Endothelial cell of umbilical vein (primary cell): Measurements from ENCODE around the gene CHRNA3. TPM values are rescaled to one million over a fixed set of nuclear protein-coding genes. Genes with fewer than 3 reads are reported as not detected.

ENCODE experiments used
- BruUV-seq: library from RNA; stranded (reverse); fragments of 400-500 nt; replicated peaks from 2 replicates; lab custom pipeline; 2021; lab: Mats Ljungman, UMichigan
- CTCF ChIA-PET: fragments of 300-600, 350-600 bp; sonication (Branson Sonifier 250); formaldehyde crosslinking; loops from one replicate; lab custom pipeline; 2021; ENCODE audit warnings: antibody characterized with exemption, inconsistent platforms; lab: Charles Lee
- POLR2A ChIA-PET: fragments of 300-600, 350-600 bp; sonication (Branson Sonifier 250); formaldehyde crosslinking; loops from one replicate; lab custom pipeline; 2021; ENCODE audit warnings: antibody characterized with exemption, inconsistent platforms; lab: Charles Lee
- DNase-seq: peaks from one replicate; pipeline ENCODE4 v3.0.0-alpha.2; 2011; ENCODE audit warnings: low read depth, low spot score
- FAIRE-seq: peaks from 2 replicates; lab custom pipeline; 2011; peaks lifted over from hg19 to GRCh38; lab: Jason Lieb, UNC
- H2AFZ ChIP-seq: 2 replicates; pipeline ENCODE4 v1.6.0; 2012; ENCODE audit warnings: low read depth, low read length, control low read depth, inconsistent platforms
- H3K27ac ChIP-seq: 2 replicates; pipeline ENCODE4 v1.5.1; 2011; ENCODE audit warnings: low read depth, mild to moderate bottlenecking, control low read depth, low read length, moderate library complexity; ENCODE audit not compliant: insufficient read depth
- H3K27me3 ChIP-seq, 2 experiments: 2 replicates each; pipeline versions ENCODE4 v1.6.0 to v1.6.1; 2011; ENCODE audit warnings: low read length in 2 of 2, mixed read lengths in 1 of 2; ENCODE audit not compliant: control insufficient read depth in 2 of 2, insufficient read depth in 2 of 2
- H3K36me3 ChIP-seq, 2 experiments: 2 replicates in 1 of 2; 3 replicates in 1 of 2; pipeline ENCODE4 v1.5.1; 2011; ENCODE audit warnings: low read length in 2 of 2, mild to moderate bottlenecking in 1 of 2, moderate library complexity in 1 of 2; ENCODE audit not compliant: control insufficient read depth in 2 of 2, insufficient read depth in 2 of 2; ENCODE audit errors: extremely low read depth in 1 of 2
- H3K4me1 ChIP-seq: 3 replicates; pipeline ENCODE4 v1.5.1; 2011; ENCODE audit warnings: mild to moderate bottlenecking, low read length; ENCODE audit not compliant: control insufficient read depth, insufficient read depth; ENCODE audit errors: extremely low read depth
- H3K4me2 ChIP-seq: 2 replicates; pipeline ENCODE4 v1.6.1; 2011; ENCODE audit warnings: low read length, control low read depth, mixed read lengths; ENCODE audit not compliant: insufficient read depth
- H3K4me3 ChIP-seq, 3 experiments: fragments of 200-600 bp in 1 of 3; sonication (generic), shearing (Covaris generic) in 1 of 3; replicated peaks in 1 of 3; 2 replicates each; pipeline ENCODE4 v1.5.1; 2011 to 2016; ENCODE audit warnings: control low read depth in 3 of 3, low read length in 3 of 3, mild to moderate bottlenecking in 2 of 3, inconsistent platforms in 1 of 3, low read depth in 1 of 3, moderate library complexity in 1 of 3; ENCODE audit not compliant: insufficient read depth in 1 of 3
- H3K79me2 ChIP-seq: 2 replicates; pipeline ENCODE4 v1.6.0; 2012; ENCODE audit warnings: low read length, inconsistent platforms; ENCODE audit not compliant: control insufficient read depth, insufficient read depth
- H3K9ac ChIP-seq: replicated peaks from 2 replicates; pipeline ENCODE3; 2011; ENCODE audit warnings: low read length, control low read depth; ENCODE audit not compliant: insufficient read depth; ENCODE audit errors: extremely low read depth
- H3K9me1 ChIP-seq: replicated peaks from 3 replicates; pipeline ENCODE4 v1.6.0; 2011; ENCODE audit warnings: mild to moderate bottlenecking, low read length; ENCODE audit not compliant: control insufficient read depth, insufficient read depth; ENCODE audit errors: extremely low read depth
- H3K9me3 ChIP-seq: replicated peaks from 2 replicates; pipeline ENCODE4 v1.5.1; 2012; ENCODE audit warnings: low read length, inconsistent platforms; ENCODE audit not compliant: control insufficient read depth, insufficient read depth
- H4K20me1 ChIP-seq: replicated peaks from 2 replicates; pipeline ENCODE3; 2011; ENCODE audit warnings: mild to moderate bottlenecking, low read length; ENCODE audit not compliant: control insufficient read depth, insufficient read depth; ENCODE audit errors: extremely low read depth
- EZH2 ChIP-seq: IDR thresholded peaks from 2 replicates; pipeline ENCODE4 v1.6.1; 2012; ENCODE audit warnings: borderline replicate concordance, low read depth, mild to moderate bottlenecking, moderate library complexity, low read length, inconsistent platforms; ENCODE audit not compliant: severe bottlenecking
- FOS ChIP-seq: IDR thresholded peaks from 2 replicates; pipeline ENCODE4 v1.6.1; 2011; ENCODE audit warnings: mild to moderate bottlenecking, low read length, moderate library complexity, borderline replicate concordance; ENCODE audit not compliant: insufficient read depth
- GATA2 ChIP-seq: IDR thresholded peaks from 2 replicates; pipeline ENCODE4 v1.7.0; 2011; ENCODE audit warnings: low read depth, mild to moderate bottlenecking, moderate library complexity, mixed read lengths, low read length; ENCODE audit not compliant: insufficient read length, insufficient read depth
- JUN ChIP-seq: IDR thresholded peaks from 2 replicates; pipeline ENCODE4 v1.6.1; 2011; ENCODE audit warnings: borderline replicate concordance, low read depth; ENCODE audit not compliant: insufficient read length, insufficient read depth
- MYC ChIP-seq: IDR thresholded peaks from one replicate; pipeline ENCODE4 v1.6.1; 2011; ENCODE audit warnings: mild to moderate bottlenecking, low read depth, low read length
- POLR2A ChIP-seq: IDR thresholded peaks from 2 replicates; pipeline ENCODE4 v1.6.1; 2012; ENCODE audit warnings: low read depth, mild to moderate bottlenecking, control low read depth, low read length
- POLR2AphosphoS5 ChIP-seq: IDR thresholded peaks from 2 replicates; pipeline ENCODE4 v1.6.1; 2012; ENCODE audit warnings: low read depth, mild to moderate bottlenecking, control low read depth, low read length, moderate library complexity; ENCODE audit not compliant: insufficient read depth
- dilution Hi-C: fragments of 300-500 bp; cut with MboI; formaldehyde crosslinking; loops from one replicate; pipeline ENCODE4 v1.15.0; 2019; ENCODE audit warnings: low sequenced_read_pairs; ENCODE audit not compliant: extremely low pct_ligation_motif_present
- intact Hi-C: fragments of 100-400 bp; cut with micrococcal nuclease; formaldehyde crosslinking; loops from one replicate; pipeline ENCODE4 v1.10.0; 2022
- polyA plus RNA-seq, 4 experiments: library from polyadenylated mRNA; depleted of rRNA in 3 of 4; stranded (reverse) in 3 of 4; unstranded in 1 of 4; fragments of >200 nt; gene quantifications; 2 replicates each; pipeline versions ENCODE4 v1.2.1 to v1.2.3, GENCODE V29; 2011 to 2012; ENCODE audit warnings: missing spikeins in 1 of 4
- small RNA-seq: library from RNA; depleted of rRNA; stranded (forward); fragments of <200 nt; gene quantifications from one replicate; pipeline ENCODE3, GENCODE V24; 2012; ENCODE audit warnings: low replicate concordance, low read depth; ENCODE audit not compliant: insufficient read depth, insufficient read length
- total RNA-seq: library from RNA; stranded (reverse); gene quantifications from 2 replicates; pipeline ENCODE4 v1.2.3, GENCODE V29; 2021
- TF ChIP-seq, protein P1 (sequence below), 2 donors: IDR thresholded peaks; 1 replicate in 1 of 2; 2 replicates in 1 of 2; pipeline ENCODE4 v1.5.1; 2011; ENCODE audit warnings: low read length in 2 of 2, mild to moderate bottlenecking in 2 of 2, moderate library complexity in 2 of 2, control low read depth in 1 of 2, inconsistent platforms in 1 of 2, low read depth in 1 of 2; ENCODE audit not compliant: insufficient read depth in 1 of 2; ENCODE audit errors: extremely low read depth in 1 of 2
- TF ChIP-seq, protein P2 (sequence below): IDR thresholded peaks from 2 replicates; pipeline ENCODE4 v1.6.1; 2011; ENCODE audit not compliant: insufficient read depth, insufficient read length

The CHRNA3 gene
- total and polyA plus RNA-seq, 2 donors (not counting 3 experiments of a cell fraction or from before 2014, with no cell fraction given): not detected

- TF ChIP-seq JUN (no peak), POLR2AphosphoS5 (no peak), POLR2A (no peak), MYC (no peak), FOS (no peak), GATA2 (no peak), EZH2 (no peak)
- TF ChIP-seq, protein P1, sequence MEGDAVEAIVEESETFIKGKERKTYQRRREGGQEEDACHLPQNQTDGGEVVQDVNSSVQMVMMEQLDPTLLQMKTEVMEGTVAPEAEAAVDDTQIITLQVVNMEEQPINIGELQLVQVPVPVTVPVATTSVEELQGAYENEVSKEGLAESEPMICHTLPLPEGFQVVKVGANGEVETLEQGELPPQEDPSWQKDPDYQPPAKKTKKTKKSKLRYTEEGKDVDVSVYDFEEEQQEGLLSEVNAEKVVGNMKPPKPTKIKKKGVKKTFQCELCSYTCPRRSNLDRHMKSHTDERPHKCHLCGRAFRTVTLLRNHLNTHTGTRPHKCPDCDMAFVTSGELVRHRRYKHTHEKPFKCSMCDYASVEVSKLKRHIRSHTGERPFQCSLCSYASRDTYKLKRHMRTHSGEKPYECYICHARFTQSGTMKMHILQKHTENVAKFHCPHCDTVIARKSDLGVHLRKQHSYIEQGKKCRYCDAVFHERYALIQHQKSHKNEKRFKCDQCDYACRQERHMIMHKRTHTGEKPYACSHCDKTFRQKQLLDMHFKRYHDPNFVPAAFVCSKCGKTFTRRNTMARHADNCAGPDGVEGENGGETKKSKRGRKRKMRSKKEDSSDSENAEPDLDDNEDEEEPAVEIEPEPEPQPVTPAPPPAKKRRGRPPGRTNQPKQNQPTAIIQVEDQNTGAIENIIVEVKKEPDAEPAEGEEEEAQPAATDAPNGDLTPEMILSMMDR (IDR thresholded peaks at IDR 0.05; ENCODE audit: extremely low read depth in 1 of 2, insufficient read depth in 1 of 2, low read depth in 1 of 2, low read length in 2 of 2): no peak
- TF ChIP-seq, protein P2, sequence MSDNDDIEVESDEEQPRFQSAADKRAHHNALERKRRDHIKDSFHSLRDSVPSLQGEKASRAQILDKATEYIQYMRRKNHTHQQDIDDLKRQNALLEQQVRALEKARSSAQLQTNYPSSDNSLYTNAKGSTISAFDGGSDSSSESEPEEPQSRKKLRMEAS: no peak
- no peak overlapping the region for H3K9ac ChIP-seq
- H3K4me2 ChIP-seq: no peak overlapping the region
- ChIA-PET POLR2A (interaction anchor here (1.0 kb wide), 1 partner anchor 15 kb away, joined by 5 read pairs; the partner anchor contains the start of gene CHRNA5), CTCF (interaction anchor here (1.1 to 1.2 kb wide), 2 partner anchors 9 to 15 kb away, joined by 5 read pairs; partner anchors contain the start of gene CHRNA5)
- no peaks in the 10 kb centered on the region for H3K9me1 ChIP-seq
- DNase-seq: no peak
- dilution Hi-C loops: no loop called here
- intact Hi-C loops: no loop called here
- no peaks in the 10 kb centered on the region for H3K79me2 ChIP-seq
- H3K27me3 ChIP-seq: no peaks in the 10 kb centered on the region
- FAIRE-seq: no peak
- H3K27ac ChIP-seq: no peak overlapping the region
- no peaks in the 10 kb centered on the region for H4K20me1 ChIP-seq
- BruUV-seq: no TSS peak
- H3K36me3 ChIP-seq: peaks cover 19% of the 10 kb centered on the region in 2 experiments
- H3K9me3 ChIP-seq: no peaks in the 10 kb centered on the region
- H2AFZ ChIP-seq: no peak overlapping the region
- no peaks in the 10 kb centered on the region for H3K4me1 ChIP-seq
- H3K4me3 ChIP-seq: no peak overlapping the region
Measured at GRCh38 chr15:78550194-78550593, 70.6 kb downstream of the CHRNA3 start.

Small RNAs within 50 kb of the gene (small RNA-seq; reads per million reads assigned to genes)
- not detected for gene AC067863.2

Other genes with a start within 250 kb of the CHRNA3 start
- 51.4 and 54.3 TPM in 2 replicates for gene IREB2, start 182.8 kb downstream of the CHRNA3 start, total RNA-seq
- gene IREB2, start 182.8 kb downstream of the CHRNA3 start, polyA plus RNA-seq: 10.3 and 12.7 TPM in 2 replicates
- gene HYKK, start 113.4 kb downstream of the CHRNA3 start, total RNA-seq: 2.1 and 2.7 TPM in 2 replicates
- 1.0 and 1.3 TPM in 2 replicates for gene HYKK, start 113.4 kb downstream of the CHRNA3 start, polyA plus RNA-seq
- 250 and 260 TPM in 2 replicates for gene PSMA4, start 80.6 kb downstream of the CHRNA3 start, total RNA-seq
- 238 and 279 TPM in 2 replicates for gene PSMA4, start 80.6 kb downstream of the CHRNA3 start, polyA plus RNA-seq
- gene CHRNA5, start 55.5 kb downstream of the CHRNA3 start, total RNA-seq: 12.7 and 15.6 TPM in 2 replicates
- 5.1 and 6.4 TPM in 2 replicates for gene CHRNA5, start 55.5 kb downstream of the CHRNA3 start, polyA plus RNA-seq
- gene CHRNB4, start 20.2 kb upstream of the CHRNA3 start, total RNA-seq: not detected in 2 replicates
- 0.03 and 0.08 TPM in 2 replicates for gene CHRNB4, start 20.2 kb upstream of the CHRNA3 start, polyA plus RNA-seq
- 56.4 and 64.7 TPM in 2 replicates for gene ADAMTS7, start 190.5 kb upstream of the CHRNA3 start, total RNA-seq
- gene ADAMTS7, start 190.5 kb upstream of the CHRNA3 start, polyA plus RNA-seq: 49.6 and 58.5 TPM in 2 replicates